Measurements from ENCODE around the gene HECTD2.

GRCh38 chr10:91410638-91411371 is 661 bp downstream of the HECTD2 start:
- TF ChIP-seq, protein P1, sequence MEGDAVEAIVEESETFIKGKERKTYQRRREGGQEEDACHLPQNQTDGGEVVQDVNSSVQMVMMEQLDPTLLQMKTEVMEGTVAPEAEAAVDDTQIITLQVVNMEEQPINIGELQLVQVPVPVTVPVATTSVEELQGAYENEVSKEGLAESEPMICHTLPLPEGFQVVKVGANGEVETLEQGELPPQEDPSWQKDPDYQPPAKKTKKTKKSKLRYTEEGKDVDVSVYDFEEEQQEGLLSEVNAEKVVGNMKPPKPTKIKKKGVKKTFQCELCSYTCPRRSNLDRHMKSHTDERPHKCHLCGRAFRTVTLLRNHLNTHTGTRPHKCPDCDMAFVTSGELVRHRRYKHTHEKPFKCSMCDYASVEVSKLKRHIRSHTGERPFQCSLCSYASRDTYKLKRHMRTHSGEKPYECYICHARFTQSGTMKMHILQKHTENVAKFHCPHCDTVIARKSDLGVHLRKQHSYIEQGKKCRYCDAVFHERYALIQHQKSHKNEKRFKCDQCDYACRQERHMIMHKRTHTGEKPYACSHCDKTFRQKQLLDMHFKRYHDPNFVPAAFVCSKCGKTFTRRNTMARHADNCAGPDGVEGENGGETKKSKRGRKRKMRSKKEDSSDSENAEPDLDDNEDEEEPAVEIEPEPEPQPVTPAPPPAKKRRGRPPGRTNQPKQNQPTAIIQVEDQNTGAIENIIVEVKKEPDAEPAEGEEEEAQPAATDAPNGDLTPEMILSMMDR (IDR thresholded peaks at IDR 0.05) = no peak
- TF ChIP-seq POLR2A (IDR thresholded peaks at IDR 0.05) (no peak), POLR2AphosphoS5 (IDR thresholded peaks at IDR 0.05) (no peak)
